Left renal pelvis (tissue), 4 donors: ENCODE results near the gene RFTN1. TPM values are rescaled to one million over a fixed set of nuclear protein-coding genes. Genes with fewer than 3 reads are reported as not detected.

ENCODE experiments used
- polyA plus RNA-seq, 4 donors: library from polyadenylated mRNA; unstranded; fragments of 120-200 nt; gene quantifications; one replicate each; pipeline ENCODE4 v1.2.1, GENCODE V29; 2013; ENCODE audit not compliant: insufficient read length in 4 of 4

Gene RFTN1
- polyA plus RNA-seq, 4 donors, result 27.6 to 84.9 (median 33.1) TPM

Other genes with a start within 250 kb of the RFTN1 start
- gene DPH3, start 248.8 kb downstream of the RFTN1 start, polyA plus RNA-seq, result 10 to 100 TPM; 22.7 to 30.4 (median 27.5) TPM
- gene OXNAD1, start 248.5 kb downstream of the RFTN1 start, polyA plus RNA-seq, result 10 to 100 TPM in 3 of 4 donors, 1 to 10 TPM in 1; 8.5 to 19.1 (median 18.4) TPM
- gene DAZL, start 91.7 kb upstream of the RFTN1 start, polyA plus RNA-seq, result not detected